Fibroblast of lung (primary cell): ENCODE data around the gene SETDB1. TPM values are rescaled to one million over a fixed set of nuclear protein-coding genes. Genes with fewer than 3 reads are reported as not detected.

Experiments
- DNase-seq, 2 donors: peaks; one replicate each; pipeline versions ENCODE4 v3.0.0 to v3.0.0-alpha.2; 2010; ENCODE audit warnings: low read depth in 2 of 2
- H2AFZ ChIP-seq: 2 replicates; pipeline ENCODE4 v1.5.1; 2012; ENCODE audit warnings: low read length, control low read depth, inconsistent platforms
- H3K27ac ChIP-seq: 2 replicates; pipeline ENCODE4 v1.5.1; 2011; ENCODE audit warnings: low read length, control low read depth; ENCODE audit not compliant: insufficient read depth
- H3K27me3 ChIP-seq: 2 replicates; pipeline ENCODE4 v1.5.1; 2011; ENCODE audit warnings: mild to moderate bottlenecking, low read length; ENCODE audit not compliant: control insufficient read depth, insufficient read depth
- H3K36me3 ChIP-seq: 2 replicates; pipeline ENCODE4 v1.5.1; 2011; ENCODE audit warnings: low read length; ENCODE audit not compliant: control insufficient read depth, insufficient read depth
- H3K4me1 ChIP-seq: 2 replicates; pipeline ENCODE4 v1.5.1; 2011; ENCODE audit warnings: low read length; ENCODE audit not compliant: control insufficient read depth, insufficient read depth; ENCODE audit errors: extremely low read depth
- H3K4me2 ChIP-seq: 2 replicates; pipeline ENCODE4 v1.5.1; 2011; ENCODE audit warnings: low read length, control low read depth; ENCODE audit not compliant: insufficient read depth; ENCODE audit errors: extremely low read depth
- H3K4me3 ChIP-seq, 4 experiments: fragments of 200-600 bp in 1 of 4; sonication (generic) in 1 of 4; replicated peaks in 1 of 4; 2 replicates each; pipeline ENCODE4 v1.5.1; 2011 to 2016; ENCODE audit warnings: low read length in 4 of 4, low read depth in 3 of 4, mild to moderate bottlenecking in 3 of 4, control low read depth in 2 of 4, inconsistent platforms in 1 of 4, mixed read lengths in 1 of 4; ENCODE audit not compliant: insufficient read depth in 1 of 4; ENCODE audit errors: control extremely low read depth in 1 of 4
- H3K79me2 ChIP-seq: 2 replicates; pipeline ENCODE4 v1.5.1; 2012; ENCODE audit warnings: mild to moderate bottlenecking, low read length, inconsistent platforms; ENCODE audit not compliant: control insufficient read depth, insufficient read depth
- H3K9ac ChIP-seq: 2 replicates; pipeline ENCODE4 v1.5.1; 2011; ENCODE audit warnings: mild to moderate bottlenecking, low read length, control low read depth; ENCODE audit not compliant: insufficient read depth
- H3K9me3 ChIP-seq: 2 replicates; pipeline ENCODE4 v1.5.1; 2012; ENCODE audit warnings: low read depth, low read length; ENCODE audit not compliant: control insufficient read depth, insufficient read depth
- H4K20me1 ChIP-seq: 2 replicates; pipeline ENCODE4 v1.5.1; 2011; ENCODE audit warnings: low read length; ENCODE audit not compliant: control insufficient read depth, insufficient read depth; ENCODE audit errors: extremely low read depth
- CTCF ChIP-seq, 2 donors: IDR thresholded peaks in 1 of 2; conservative IDR thresholded peaks in 1 of 2; 1 replicate in 1 of 2; 2 replicates in 1 of 2; pipeline ENCODE4 v1.5.1; 2011 to 2012; ENCODE audit warnings: low read length in 2 of 2, control low read depth in 1 of 2, inconsistent platforms in 1 of 2, low read depth in 1 of 2, mild to moderate bottlenecking in 1 of 2
- EZH2 ChIP-seq: IDR thresholded peaks from 2 replicates; pipeline ENCODE4 v1.5.1; 2012; ENCODE audit warnings: low read length, control low read depth, mild to moderate bottlenecking; ENCODE audit errors: missing control alignments
- polyA plus RNA-seq, 2 donors: library from polyadenylated mRNA; depleted of rRNA in 1 of 2; stranded (reverse) in 1 of 2; unstranded in 1 of 2; fragments of >200 nt; gene quantifications; 2 replicates each; pipeline ENCODE4 v1.2.1, GENCODE V29; 2011 to 2012; ENCODE audit warnings: missing spikeins in 1 of 2
- total RNA-seq: library from RNA; depleted of rRNA; stranded (reverse); fragments of >200 nt; gene quantifications from 2 replicates; pipeline ENCODE4 v1.2.1, GENCODE V29; 2014

SETDB1 gene
- total and polyA plus RNA-seq, 2 donors (not counting 1 experiment from before 2014, with no cell fraction given), result 27.0 to 30.7 TPM

DNA sequence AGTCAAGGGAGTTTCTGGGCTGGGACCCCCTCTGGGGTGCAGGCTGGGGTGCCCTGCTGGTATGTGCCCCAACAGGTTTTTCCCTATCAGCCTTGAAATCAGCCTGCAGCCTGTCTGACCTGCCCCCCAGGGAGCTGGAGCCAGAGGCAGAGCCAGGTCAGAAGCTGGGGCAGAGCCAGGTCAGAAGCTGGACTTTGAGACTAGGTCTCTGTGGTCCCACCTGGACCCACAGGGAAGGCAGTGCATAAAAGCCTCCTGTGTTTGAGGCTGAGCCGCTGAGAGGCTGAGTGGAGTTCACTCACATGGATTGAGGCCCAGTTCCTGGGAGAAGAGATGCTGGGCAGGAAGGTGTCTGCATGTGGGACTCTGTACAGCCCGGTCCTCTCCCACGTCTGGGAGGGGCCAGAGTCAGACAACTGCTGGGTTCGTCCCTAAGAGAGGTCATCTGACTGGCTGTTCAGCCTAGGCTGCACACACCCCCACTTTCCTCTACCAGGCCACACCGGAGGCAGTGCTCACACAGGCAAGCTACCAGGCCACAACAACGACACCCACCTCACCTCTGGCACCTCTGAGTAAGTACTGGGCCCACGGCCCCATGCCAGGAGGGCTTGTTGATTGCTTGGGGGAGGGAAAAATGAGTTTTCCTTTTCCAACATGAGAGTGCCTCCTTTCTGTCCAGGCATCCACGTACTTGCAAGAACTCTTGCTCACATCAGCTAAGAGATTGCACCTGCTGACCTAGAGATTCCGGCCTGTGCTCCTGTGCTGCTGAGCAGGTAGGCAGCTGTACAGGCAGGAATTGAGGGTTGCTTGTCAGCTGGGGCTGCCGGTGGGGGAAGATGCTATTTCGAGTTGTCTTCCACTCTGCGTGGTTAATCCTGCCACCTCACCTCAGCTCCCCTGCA, 55.9 kb downstream of the SETDB1 start, which contains the start of gene ANXA9:
ANXA9 (plus strand) TSS at position 488 of the 908 bp plus-strand sequence. CDS start 814 bp downstream, outside the sequence.
- Histone ChIP-seq H3K79me2 (no peaks in the 10 kb centered on the region), H3K27ac (no peak within 1 kb of the TSS), H3K36me3 (no peaks in the 10 kb centered on the region), H3K4me2 (no peak within 1 kb of the TSS), H2AFZ (no peak within 1 kb of the TSS), H4K20me1 (no peaks in the 10 kb centered on the region), H3K4me3 (no peak within 1 kb of the TSS), H3K9ac (no peak within 1 kb of the TSS), H3K27me3 (no peaks in the 10 kb centered on the region), H3K4me1 (peaks cover 12% of the 10 kb centered on the region), H3K9me3 (no peaks in the 10 kb centered on the region)
- no peak for DNase-seq
- no peak for TF ChIP-seq CTCF (conservative IDR thresholded peaks at IDR 0.05 in 1 of 2, IDR thresholded peaks at IDR 0.05 in 1 of 2; ENCODE audit: low read depth in 1 of 2, low read length in 2 of 2)
- no peak for TF ChIP-seq EZH2

DNA sequence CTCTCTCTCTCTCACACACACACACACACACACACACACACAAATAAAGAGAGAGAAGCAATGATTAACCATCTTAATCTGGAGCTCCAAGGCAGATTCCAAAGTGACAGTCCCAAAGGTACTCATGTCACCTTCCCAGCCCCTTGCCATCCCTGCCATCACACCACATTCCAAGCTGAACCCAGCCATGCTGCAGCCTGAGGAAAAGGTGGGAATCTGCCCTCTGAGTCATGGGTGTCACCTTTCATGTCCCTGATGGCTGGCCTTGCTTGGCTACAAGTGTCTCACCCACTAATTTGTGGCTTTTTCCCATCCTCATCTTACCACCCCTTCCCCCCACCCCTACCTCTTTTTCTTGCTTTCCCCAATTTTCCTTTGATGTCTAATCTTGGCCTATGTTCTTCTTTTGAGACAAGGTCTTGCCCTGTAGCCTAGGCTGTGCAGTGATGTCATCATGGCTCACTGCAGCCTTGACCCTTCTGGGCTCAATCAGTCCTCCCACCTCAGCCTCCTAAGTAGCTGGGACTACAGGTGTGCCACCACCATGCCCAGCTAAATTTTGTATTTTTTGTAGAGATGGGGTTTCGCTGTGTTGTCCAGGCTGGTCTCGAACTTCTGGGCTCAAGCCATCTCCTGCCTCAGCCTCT, 59.1 kb downstream of the SETDB1 start:
- TF ChIP-seq EZH2 (no peak), CTCF (conservative IDR thresholded peaks at IDR 0.05 in 1 of 2, IDR thresholded peaks at IDR 0.05 in 1 of 2; ENCODE audit: low read depth in 1 of 2, low read length in 2 of 2) (no peak)
- Histone ChIP-seq H3K36me3 (no peaks in the 10 kb centered on the region), H3K79me2 (no peaks in the 10 kb centered on the region), H4K20me1 (no peaks in the 10 kb centered on the region), H3K9me3 (no peaks in the 10 kb centered on the region), H2AFZ (no peak overlapping the region), H3K27me3 (no peaks in the 10 kb centered on the region), H3K9ac (no peak overlapping the region), H3K27ac (no peak overlapping the region), H3K4me3 (no peak overlapping the region), H3K4me2 (no peak overlapping the region), H3K4me1 (no peaks in the 10 kb centered on the region)
- DNase-seq, result no peak

GRCh38 chr1:150987924-150988323, 61.8 kb downstream of the SETDB1 start:
- no peak for DNase-seq
- Histone ChIP-seq H2AFZ (no peak overlapping the region), H3K9ac (no peak overlapping the region), H4K20me1 (no peaks in the 10 kb centered on the region), H3K4me3 (no peak overlapping the region), H3K9me3 (no peaks in the 10 kb centered on the region), H3K4me1 (no peaks in the 10 kb centered on the region), H3K79me2 (no peaks in the 10 kb centered on the region), H3K27ac (no peak overlapping the region), H3K36me3 (no peaks in the 10 kb centered on the region), H3K27me3 (no peaks in the 10 kb centered on the region), H3K4me2 (no peak overlapping the region)
- TF ChIP-seq CTCF (conservative IDR thresholded peaks at IDR 0.05 in 1 of 2, IDR thresholded peaks at IDR 0.05 in 1 of 2; ENCODE audit: low read depth in 1 of 2, low read length in 2 of 2), result no peak
- no peak for TF ChIP-seq EZH2
